Neuron (in vitro differentiated cells): ENCODE measurements around the gene OR8B3.
"Not testable (repeated sequence)": the region's sequence is repeated elsewhere in the genome, so short reads cannot be mapped to it uniquely, and the experiment has no call there.

Experiments used
- H2AFZ ChIP-seq: one replicate; pipeline ENCODE4 v1.6.1; 2013; ENCODE audit warnings: low read depth, mild to moderate bottlenecking, inconsistent platforms, low read length, moderate library complexity
- H3K27me3 ChIP-seq: one replicate; pipeline ENCODE4 v1.6.1; 2013; ENCODE audit warnings: low read length; ENCODE audit not compliant: insufficient read depth
- H3K36me3 ChIP-seq: one replicate; pipeline ENCODE4 v1.6.1; 2013; ENCODE audit warnings: low read length; ENCODE audit not compliant: insufficient read depth
- H3K4me1 ChIP-seq: one replicate; pipeline ENCODE4 v1.6.1; 2013; ENCODE audit warnings: low read length; ENCODE audit not compliant: insufficient read depth
- H3K4me3 ChIP-seq: 2 replicates; pipeline ENCODE4 v1.5.1; 2013; ENCODE audit warnings: mild to moderate bottlenecking, low read length, moderate library complexity
- H3K9me3 ChIP-seq: one replicate; pipeline ENCODE4 v1.6.1; 2013; ENCODE audit warnings: low read length

The OR8B3 gene

DNA sequence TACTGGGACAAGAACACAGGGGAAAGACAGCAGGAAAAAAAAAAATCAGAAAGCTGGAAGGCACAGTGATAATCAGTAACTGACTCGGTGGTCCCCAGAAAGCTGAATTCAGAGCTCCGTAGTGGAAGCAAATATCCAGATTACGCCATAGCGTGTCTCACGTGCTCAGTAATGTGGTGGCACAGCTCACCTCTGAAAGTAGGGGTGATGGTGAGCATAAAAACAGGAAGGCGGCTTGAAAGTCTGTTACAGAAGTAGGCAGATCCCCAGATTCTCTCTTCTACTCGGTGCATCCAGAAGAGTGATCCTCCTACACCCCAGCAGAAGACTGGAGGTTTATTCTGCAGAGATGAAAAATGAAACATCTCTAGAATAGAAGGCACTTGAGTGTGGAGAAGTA, 11.1 kb upstream of the OR8B3 start:
- no peak overlapping the region for H3K4me3 ChIP-seq
- H3K27me3 ChIP-seq = peaks cover 9% of the 10 kb centered on the region
- H3K36me3 ChIP-seq = no peaks in the 10 kb centered on the region
- no peaks in the 10 kb centered on the region for H3K4me1 ChIP-seq
- peaks cover 4% of the 10 kb centered on the region for H3K9me3 ChIP-seq
- H2AFZ ChIP-seq = no peak overlapping the region

DNA sequence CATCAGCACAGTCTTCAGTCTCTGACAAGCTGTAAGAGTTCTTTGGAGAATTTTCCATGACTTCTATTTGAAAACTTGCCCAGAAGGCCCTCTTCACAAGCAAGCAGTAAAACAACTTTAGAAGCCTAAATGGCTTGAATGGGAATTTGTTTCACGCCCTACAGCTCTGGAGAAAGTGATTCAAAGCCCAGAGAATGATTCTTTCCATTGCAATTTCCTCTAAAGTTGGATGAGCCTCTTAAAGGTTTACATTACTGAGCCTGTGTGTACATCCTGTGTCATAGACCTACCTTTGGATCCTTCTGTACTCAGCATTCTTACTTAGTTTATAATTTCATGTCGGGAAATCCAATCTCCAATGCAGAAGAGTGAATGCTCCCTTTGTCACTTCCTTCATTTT, 6.8 kb upstream of the OR8B3 start:
- Histone ChIP-seq H3K36me3 (no peaks in the 10 kb centered on the region), H3K9me3 (peaks cover 4% of the 10 kb centered on the region), H3K27me3 (no peaks in the 10 kb centered on the region), H2AFZ (no peak overlapping the region), H3K4me3 (no peak overlapping the region), H3K4me1 (no peaks in the 10 kb centered on the region)

DNA sequence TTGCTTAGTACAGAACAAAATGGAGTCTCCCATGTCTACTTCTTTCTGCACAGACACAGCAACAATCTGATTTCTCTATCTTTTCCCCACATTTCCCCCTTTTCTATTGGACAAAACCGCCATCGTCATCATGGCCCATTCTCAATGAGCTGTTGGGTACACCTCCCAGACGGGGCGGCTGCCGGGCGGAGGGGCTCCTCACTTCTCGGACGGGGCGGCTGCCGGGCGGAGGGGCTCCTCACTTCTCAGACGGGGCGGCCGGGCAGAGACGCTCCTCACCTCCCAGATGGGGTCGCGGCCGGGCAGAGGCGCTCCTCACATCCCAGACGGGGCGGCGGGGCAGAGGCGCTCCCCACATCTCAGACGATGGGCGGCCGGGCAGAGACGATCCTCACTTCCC, 4.4 kb upstream of the OR8B3 start:
- not testable (repeated sequence) for H3K4me3 ChIP-seq, H3K4me1 ChIP-seq, H3K36me3 ChIP-seq, H2AFZ ChIP-seq, H3K27me3 ChIP-seq, H3K9me3 ChIP-seq

DNA sequence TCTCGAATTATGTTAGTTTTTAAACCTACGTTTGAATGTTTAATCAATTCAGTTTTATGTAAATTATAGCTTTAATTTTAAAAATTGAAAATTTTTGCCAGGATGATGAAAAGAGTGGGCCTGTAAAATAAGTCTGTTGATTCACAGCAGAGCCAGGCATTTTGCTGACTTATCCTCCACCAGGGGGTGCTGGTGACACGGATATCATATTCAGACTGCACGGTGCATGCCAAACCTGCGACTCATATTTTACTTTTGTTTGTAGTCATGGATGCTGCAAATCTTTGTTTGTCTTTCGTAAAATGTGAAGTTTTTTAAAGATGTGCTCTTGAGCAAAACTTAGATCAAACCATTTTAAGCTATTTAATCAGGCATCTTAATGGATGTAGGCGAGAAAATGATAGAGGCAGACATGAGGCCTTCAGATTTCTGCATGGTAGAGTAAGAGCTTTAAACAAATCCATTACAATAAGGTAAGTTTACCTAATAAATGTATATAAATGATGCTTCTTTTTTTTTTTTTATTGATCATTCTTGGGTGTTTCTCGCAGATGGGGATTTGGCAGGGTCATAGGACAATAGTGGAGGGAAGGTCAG, 3.6 kb upstream of the OR8B3 start:
- no peak overlapping the region for H2AFZ ChIP-seq
- no peaks in the 10 kb centered on the region for H3K36me3 ChIP-seq
- H3K4me1 ChIP-seq = no peaks in the 10 kb centered on the region
- H3K27me3 ChIP-seq = no peaks in the 10 kb centered on the region
- peaks cover 4% of the 10 kb centered on the region for H3K9me3 ChIP-seq
- no peak overlapping the region for H3K4me3 ChIP-seq

DNA sequence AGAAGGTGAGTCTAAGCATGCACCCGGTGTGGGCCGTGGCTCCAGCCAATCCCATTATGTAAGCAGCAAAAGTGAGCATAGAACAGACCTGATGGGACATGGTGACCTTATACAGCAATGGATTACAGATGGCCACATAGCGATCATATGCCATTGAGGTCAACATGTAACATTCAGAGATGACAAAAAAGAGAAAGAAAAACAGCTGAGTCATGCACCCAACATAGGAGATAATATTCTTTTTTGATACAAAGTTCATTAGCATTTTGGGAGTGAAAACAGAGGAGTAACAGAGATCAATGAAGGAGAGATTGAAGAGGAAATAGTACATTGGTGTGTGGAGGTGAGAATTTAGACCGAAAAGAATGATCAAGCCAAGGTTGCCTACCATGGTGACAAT, 2.0 kb downstream of the OR8B3 start:
- H3K36me3 ChIP-seq, H3K4me3 ChIP-seq, H3K27me3 ChIP-seq, H3K9me3 ChIP-seq, H3K4me1 ChIP-seq, H2AFZ ChIP-seq: not testable (repeated sequence)

DNA sequence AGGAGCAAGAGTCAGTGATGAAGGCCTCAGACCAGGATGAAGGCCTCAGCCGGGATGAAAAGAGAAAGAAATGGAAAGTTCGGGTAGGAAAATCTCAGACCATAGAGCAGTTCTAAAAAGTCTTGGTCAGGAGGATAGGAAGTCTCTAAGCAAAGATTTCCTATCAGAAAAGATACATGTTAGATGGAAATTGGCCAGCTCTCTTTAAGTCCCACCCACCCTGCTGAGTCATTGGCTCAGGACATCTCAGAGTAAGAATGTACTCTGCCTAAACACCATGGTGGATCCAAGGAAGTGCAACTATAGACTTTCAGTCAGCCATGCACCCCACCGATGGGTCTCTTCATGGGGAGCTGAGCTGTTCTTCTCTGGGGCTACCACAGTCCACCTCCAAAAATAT, 4.4 kb downstream of the OR8B3 start:
- Histone ChIP-seq H3K27me3 (no peaks in the 10 kb centered on the region), H3K36me3 (no peaks in the 10 kb centered on the region), H3K4me1 (no peaks in the 10 kb centered on the region), H3K4me3 (no peak overlapping the region), H3K9me3 (no peaks in the 10 kb centered on the region), H2AFZ (no peak overlapping the region)

DNA sequence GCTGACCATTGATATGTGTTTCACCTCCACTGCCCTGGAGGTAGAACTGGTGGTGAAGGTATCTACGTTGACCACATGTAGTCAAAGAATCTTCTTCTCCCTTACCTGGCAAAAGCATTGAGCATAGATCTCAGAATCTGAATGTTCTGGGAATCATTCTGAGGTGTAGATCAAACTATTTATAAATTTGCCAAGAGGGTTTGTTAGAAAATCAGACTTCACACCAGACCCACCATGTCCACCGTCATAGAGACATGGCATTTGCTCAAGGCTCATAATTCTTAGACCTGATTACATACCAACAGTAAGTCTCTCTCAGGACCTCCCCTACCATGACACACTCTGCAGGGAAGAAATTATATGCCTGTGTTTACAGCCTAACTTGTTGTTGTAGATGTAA, 14.4 kb downstream of the OR8B3 start, which contains the start of gene OR8B2:
Gene OR8B2, minus strand, starts transcription at position 101 of the 400 bp plus-strand sequence. CDS start 1,156 bp downstream, outside the sequence.
- Histone ChIP-seq H3K27me3 (no peaks in the 10 kb centered on the region), H3K9me3 (no peaks in the 10 kb centered on the region), H3K36me3 (no peaks in the 10 kb centered on the region), H3K4me3 (no peak within 1 kb of the TSS), H3K4me1 (no peaks in the 10 kb centered on the region), H2AFZ (no peak within 1 kb of the TSS)

DNA sequence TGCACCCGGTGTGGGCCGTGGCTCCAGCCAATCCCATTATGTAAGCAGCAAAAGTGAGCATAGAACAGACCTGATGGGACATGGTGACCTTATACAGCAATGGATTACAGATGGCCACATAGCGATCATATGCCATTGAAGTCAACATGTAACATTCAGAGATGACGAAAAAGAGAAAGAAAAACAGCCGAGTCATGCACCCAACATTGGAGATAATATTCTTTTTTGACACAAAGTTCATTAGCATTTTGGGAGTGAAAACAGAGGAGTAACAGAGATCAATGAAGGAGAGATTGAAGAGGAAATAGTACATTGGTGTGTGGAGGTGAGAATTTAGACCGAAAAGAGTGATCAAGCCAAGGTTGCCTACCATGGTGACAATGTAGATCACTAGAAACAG, 16.0 kb downstream of the OR8B3 start:
- not testable (repeated sequence) for H3K36me3 ChIP-seq, H2AFZ ChIP-seq, H3K27me3 ChIP-seq, H3K4me1 ChIP-seq, H3K9me3 ChIP-seq, H3K4me3 ChIP-seq

DNA sequence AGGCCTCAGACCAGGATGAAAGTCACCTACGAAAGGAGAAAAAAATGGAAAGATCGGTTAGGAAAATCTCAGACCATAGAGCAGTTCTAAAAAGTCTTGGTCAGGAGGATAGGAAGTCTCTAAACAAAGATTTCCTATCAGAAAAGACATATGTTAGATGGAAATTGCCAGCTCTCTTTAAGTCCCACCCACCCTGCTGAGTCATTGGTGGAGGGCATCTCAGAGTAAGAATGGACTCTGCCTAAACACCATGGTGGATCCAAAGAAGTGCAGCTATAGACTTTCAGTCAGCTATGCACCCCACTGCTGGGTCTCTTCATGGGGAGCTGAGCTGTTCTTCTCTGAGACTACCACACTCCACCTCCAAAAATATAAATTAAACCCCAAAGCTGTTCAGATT, 18.2 kb downstream of the OR8B3 start:
- Histone ChIP-seq H3K36me3 (no peaks in the 10 kb centered on the region), H2AFZ (no peak overlapping the region), H3K4me3 (no peak overlapping the region), H3K4me1 (no peaks in the 10 kb centered on the region), H3K27me3 (peaks cover 8% of the 10 kb centered on the region), H3K9me3 (no peaks in the 10 kb centered on the region)

DNA sequence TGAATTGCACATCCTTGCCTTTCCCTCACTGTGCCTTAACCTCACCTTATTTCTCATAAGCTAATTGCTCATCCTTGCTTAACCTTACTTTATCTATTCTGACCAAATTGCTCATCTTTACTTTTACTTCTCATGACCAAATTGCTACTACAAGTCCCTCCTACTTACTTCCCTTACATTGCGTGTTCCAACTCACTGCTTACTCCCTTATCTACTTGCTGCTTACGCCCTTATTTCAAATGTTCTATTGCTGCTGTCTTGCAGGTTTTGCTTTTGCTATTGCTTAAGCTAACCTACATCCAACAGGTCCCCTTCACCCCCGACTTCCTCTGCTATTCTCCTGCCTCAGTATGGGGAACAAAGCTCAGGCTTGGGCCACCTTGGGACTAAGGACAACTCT, 22.5 kb downstream of the OR8B3 start:
- Histone ChIP-seq H3K4me3 (no peak overlapping the region), H3K36me3 (no peaks in the 10 kb centered on the region), H2AFZ (no peak overlapping the region), H3K9me3 (no peaks in the 10 kb centered on the region), H3K4me1 (no peaks in the 10 kb centered on the region), H3K27me3 (peaks cover 8% of the 10 kb centered on the region)

DNA sequence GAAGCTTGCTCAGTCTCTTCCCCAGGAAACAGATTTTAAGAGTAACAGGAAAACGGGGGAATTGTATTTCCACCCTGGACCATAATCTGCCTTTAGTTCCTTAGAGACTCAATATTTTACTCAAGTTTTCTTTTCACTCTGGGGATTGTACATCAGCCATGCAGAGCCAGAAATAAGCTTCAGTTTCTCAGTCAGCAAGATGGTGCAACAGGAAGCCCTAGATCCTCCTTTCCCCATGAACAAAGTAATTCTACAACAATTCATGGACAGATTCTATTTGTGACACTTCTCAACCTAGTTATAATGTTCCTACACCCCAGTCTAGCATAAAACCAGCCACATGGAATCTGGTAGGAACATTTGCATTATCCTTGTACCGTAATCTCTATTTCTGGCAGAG, 39.3 kb downstream of the OR8B3 start:
- no peaks in the 10 kb centered on the region for H3K27me3 ChIP-seq
- no peaks in the 10 kb centered on the region for H3K9me3 ChIP-seq
- no peaks in the 10 kb centered on the region for H3K36me3 ChIP-seq
- no peak overlapping the region for H3K4me3 ChIP-seq
- H3K4me1 ChIP-seq = no peaks in the 10 kb centered on the region
- H2AFZ ChIP-seq = no peak overlapping the region

DNA sequence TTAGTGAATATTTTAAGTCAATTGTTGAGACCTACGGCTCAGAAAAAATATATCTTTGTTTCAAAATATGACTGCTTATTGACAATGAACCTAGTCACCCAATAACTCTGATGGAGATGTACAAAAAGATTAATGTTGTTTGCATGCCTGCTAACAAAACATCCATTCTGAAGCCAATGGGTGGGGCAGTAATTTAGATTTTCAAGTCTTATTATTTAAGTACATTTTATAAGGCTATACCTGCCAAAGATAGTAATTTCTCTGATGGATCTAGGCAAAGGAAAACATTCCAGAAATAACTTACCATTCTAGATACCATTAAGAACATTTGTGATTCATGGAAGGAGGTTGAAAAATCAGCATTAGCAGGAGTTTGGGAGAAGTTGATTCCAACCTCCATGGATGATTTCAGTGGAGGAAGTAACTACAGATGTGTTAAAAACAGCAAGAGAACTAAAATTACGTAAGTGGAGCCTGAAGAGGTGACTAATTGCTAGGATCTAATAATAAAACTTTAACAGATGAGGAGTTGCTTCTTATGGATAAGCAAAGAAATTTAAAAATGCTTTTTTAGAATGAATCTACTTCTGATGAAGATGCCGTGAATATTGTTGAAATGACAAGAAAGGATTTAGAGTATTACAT, 52.4 kb downstream of the OR8B3 start:
- Histone ChIP-seq H3K4me3 (no peak overlapping the region), H3K4me1 (no peaks in the 10 kb centered on the region), H2AFZ (no peak overlapping the region), H3K36me3 (no peaks in the 10 kb centered on the region), H3K27me3 (no peaks in the 10 kb centered on the region), H3K9me3 (no peaks in the 10 kb centered on the region)
